NK-92 treated with Interleukin-12 subunit alpha and Interleukin-12 subunit beta, amount 100 ng/mL, for 24 hours (cell line): ENCODE data around the gene CTSZ.
"Not testable (repeated sequence)": the region's sequence is repeated elsewhere in the genome, so short reads cannot be mapped to it uniquely, and the experiment has no call there.

ENCODE experiments used
- DNase-seq: peaks from one replicate; lab custom pipeline; 2025; lab: John Stamatoyannopoulos, UW

CTSZ gene

DNA sequence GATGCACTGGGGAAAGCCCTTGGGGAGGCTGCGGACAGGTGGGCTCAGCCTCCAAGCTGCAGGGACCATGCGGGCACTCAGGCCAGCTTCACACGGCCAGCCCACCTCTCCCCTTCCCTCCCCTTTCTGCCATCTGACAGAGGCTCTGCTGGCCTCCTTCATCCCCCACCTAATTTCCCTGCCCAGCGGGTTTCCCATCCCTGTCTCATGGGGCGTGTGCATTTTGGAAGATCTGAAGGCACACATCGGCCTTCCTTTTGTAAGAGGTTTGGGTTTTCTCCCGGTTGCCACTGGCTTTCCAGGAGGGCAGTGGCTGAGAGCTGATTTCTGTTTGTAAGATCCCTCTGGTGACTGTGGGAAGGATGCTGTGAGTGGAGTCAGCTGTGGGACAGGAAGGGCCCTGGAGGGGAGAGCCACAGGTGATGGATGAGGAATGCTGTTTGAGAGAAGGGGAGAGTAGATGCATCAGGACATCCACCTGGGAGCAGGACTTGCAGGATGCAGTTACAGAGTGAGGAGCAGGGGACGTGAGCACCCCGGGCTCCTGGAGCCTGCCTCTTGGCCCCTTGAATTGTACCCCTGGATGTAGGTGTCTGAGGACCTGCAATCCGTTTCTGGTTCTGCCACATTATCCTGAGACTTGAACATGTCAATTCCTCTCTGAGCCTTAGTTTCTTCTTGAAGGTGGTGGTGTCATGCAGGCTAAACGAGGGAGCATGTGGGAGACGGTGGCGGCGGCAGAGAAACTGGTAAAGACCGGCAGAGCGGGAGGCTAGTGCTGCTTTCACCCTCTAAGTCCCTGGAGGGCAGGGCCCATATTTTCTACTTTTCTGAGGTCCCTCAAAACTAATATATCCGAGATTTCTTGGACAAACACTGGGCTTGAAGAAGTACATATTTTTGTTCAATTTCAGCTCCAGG, 6.2 kb upstream of the CTSZ start:
- DNase-seq, result no peak

DNA sequence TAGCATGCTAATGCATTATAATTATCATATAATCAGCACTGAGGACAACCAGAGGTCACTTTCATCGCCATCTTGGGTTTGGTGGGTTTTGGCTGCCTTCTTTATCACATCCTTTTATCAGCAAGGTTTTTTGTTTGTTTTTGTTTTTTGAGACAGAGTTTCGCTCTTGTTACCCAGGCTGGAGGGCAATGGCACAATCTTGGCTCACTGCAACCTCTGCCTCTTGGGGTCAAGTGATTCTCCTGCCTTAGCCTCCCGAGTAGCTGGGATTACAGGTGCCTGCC, 4.8 kb upstream of the CTSZ start:
- not testable (repeated sequence) for DNase-seq

DNA sequence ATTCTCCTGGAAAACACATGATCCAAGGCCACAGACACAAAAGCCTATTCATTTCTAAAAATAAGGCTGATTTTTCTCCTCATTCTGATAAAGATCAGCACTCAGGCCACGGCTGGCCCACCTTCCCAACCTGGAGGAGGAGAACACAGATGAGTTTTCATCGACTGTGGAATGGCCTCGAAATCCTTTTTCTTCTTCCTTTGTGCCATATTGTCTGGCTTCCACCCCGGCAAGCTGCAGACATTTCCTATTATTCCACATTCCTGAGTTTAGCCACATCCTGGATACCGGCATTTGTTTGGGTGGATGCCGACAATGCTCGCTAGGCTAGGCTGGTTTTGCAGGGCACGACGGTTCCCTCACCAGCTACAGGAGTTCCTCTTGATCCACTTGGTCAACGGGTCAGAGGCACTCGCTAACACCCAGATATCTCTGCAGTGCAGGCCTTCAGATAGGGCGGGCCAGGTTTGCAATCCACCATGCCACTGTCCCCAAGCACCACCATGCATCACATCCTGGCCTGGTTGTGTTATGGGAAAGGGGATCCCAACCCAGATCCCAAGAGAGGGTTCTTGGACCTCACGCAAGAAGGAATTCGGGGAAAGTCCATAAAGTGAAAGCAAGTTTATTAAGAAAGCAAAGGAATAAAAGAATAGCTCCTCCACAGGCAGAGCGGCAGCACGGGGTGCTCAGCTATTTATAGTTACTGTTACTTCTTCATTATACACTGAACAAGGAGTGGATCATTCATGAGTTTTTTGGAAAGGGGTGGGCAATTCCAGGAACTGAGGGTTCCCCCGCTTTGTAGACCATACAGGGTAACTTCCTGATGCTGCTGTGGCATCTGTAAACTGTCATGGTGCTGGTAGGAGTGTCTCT, 4.2 kb upstream of the CTSZ start:
- DNase-seq, result no peak

DNA sequence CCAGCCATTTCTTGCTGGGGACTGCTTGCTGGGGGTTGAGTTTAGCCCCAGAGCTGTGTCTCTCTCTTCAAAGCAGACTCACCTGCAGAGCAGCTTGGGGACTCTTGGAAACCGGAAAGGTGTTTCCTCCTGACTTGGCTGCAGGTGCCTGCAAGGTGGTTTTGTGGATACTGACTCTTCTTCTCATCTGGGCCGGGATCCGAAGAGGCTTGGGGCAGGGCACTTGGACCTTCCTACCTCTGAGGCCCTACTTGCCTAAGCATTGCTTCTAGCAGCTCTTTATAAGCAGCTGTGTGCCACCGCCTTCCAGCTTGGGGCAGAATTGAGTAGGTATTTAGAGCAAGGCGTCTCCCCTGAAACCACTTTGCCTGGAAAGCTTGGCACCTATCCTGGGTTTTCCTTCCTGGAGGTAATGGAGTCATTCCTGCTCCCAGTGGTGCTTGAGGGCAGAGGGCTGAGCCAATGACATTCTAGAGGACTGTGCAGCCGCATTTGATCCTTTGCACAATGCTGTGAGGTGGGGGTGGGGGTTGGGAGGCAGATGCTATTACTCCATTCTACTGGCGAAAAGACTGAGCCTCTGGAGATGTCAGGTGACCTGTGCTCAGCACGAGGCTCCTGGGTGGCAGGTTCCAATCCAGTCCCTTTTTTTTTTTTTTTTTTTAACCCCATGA, 3.4 kb upstream of the CTSZ start:
- DNase-seq, result no peak

DNA sequence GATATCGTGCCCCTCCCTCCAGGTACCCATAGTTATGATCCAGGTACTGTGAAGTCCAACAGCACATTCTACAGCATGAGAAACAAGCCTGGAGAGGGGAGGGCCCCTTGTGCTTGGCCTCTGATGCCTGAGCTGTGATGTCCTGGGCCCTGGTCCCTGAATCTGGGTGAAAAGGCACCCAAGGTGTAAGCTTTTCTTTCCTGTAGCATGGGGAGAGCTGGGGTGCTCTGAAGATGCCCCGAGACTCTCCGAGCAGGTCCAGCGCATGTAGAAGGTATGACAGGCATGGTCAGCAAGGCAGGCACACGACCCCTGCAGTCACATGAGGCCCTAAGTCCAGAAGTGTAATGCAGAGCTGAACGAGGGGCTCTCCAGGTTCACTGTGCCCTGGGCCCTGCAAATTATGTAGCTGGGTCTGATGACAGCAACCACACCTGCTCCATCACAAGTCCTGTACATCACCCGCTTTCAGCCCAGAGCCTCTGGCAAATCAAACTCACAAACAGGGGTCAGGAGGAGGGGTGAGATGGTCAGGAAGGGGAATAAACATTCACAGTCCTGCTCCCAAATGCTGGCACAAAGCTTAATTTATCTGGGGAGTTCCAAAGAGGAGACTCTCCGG, 1.8 kb upstream of the CTSZ start:
- DNase-seq, result no peak

DNA sequence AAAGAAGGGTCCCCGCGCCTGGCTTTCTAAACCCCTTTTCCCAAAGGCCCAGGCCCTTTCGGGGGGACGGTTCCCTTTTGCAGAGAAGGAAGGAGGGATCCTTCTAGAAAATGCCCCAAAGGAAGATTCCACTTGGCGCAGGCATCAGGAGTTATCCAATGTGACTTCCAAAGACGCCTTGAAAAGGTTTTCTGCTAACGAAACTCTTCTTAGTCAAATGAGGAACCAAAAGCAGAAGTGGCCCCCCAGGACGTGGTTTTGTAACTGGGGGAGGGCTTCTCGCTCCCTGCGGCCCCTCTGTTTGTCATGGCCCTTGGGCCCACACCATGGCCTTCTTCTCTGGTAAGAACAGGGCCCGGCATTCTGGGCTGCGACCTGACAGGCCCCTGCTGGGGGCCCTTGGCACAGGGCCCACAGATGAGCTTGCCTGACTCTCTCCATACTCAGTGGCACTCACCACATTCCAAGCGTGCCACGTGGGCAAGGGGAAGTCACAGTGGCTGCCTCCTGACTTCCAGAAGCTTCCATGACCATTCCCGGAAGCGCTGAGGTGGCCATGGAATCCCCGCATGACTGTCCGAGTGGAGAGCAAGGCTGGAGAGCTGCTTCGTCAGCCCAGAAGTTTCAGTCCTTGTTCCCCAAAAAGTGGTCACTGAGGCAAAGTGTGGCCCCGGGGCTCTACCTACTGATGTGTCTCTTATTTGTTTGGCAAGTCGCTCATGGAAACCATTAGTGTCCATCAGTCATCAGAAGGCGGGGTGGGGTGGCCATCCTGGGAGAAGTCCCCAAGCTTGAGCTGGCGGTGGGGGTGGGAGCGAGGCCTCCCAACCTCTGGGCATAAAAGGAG, 834 bp upstream of the CTSZ start:
- no peak for DNase-seq

DNA sequence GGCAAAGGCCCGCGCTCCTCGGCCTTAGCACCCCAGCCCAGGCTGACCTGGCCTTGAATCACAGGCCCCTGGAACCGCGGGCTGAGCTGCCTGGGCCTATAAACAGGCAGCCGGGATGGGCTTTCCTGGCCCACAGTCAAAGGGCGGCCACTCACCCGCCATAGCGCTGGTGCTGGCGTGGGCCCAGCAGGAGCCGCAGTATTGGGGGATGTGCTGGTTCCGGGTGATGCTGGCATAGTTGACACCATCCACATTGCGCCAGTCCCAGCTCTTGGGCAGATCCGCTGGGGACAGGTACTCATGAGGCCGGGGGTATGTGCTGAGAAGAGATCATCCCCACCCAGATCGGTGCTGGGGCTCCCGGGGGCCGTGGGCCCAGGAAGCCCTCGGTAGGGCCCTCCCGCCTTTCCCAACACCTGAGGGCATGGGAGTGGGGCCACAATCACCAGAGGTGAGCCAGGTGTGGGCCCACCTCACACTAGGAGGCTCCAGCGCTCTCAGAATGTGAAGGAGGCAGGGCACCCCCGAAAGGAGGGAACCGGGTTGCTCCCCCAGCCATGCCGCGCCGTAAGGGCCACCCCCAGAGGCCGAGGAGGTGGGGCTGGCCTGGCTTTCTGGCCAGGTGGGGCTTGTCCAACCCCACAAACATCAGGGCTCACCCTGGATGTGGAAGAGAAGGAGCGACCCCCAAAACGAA, 739 bp downstream of the CTSZ start:
- DNase-seq, result no peak

DNA sequence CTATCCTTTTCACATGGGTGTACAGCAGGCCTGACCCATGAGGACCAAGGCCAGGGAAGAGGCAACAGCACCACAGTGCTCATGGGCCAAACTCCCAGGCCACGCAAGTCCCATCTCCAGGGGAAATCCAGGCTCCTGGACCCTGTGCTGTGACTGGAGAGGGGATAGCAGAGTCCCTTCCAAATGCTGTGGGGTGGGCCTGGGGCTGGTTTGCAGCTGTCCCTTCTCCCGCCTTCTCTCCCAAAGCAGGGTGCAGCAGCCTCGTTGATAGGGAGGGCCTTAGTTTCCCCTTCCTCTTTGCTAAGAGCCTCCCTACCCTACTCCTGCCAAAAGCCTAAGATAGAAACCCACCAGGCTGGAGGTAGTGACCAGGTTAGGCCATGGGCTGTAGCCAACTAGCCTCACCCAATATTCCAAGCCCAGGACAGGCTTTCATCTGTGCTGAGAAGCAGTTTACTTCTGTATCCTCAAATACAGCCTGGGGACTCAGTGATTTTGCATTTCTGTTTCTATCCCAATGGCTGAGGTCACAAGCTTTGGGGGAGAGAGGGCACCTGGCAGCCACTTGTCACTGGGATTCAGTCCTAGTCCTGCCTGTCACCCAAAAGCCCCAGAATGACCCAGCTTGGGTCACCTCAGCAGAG, 1.4 kb downstream of the CTSZ start:
- DNase-seq, result no peak

DNA sequence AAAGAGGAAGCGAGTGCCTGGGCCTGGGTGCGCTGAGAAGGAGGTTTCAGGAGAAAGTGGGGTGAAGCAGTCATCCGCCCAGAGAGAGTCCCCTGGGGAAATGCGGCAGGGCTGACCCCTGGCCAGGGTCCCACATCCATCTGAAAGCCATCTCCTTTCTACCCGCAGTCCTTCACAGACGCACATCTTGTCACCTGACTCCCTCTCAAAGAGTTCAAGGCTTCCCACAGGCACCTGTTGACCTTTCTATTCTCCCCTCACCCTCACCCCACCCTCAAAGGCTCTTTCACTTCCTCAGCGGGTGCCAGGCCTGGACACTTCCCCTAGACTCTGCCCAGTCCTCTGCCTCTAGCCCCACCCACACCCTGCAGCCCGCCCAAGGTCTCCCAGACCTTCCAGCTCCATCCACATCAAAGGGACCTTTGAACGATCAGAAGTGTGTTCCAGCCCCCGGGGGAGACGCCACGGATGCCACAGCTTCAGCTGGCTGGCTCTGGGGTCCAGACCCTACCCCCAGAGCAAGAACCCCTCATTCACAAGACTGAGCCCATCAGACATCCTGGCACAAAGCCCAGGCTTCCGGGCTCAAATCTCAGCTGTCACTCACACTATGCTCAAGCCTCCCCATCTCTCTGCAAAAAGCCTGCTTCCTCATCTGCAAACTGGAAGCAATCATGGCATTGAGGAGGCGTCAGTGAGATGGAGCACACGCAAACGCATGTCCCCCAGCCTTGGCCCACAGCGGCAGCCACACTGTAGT, 2.1 kb downstream of the CTSZ start:
- no peak for DNase-seq

DNA sequence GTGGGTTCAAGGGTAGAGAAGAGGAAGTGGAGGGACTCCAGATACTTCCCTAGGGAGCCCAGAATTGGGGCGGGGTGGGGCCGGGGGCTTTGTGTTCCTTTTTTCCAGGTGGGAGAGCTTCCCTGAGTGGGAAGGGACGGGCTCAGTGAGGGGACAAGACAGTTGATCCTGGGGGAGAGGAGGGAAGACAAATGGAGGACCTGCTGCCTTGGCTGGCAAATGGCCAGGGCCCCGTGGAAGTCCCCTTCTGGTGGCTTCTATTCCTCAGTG, 2.6 kb downstream of the CTSZ start:
- DNase-seq, result no peak

DNA sequence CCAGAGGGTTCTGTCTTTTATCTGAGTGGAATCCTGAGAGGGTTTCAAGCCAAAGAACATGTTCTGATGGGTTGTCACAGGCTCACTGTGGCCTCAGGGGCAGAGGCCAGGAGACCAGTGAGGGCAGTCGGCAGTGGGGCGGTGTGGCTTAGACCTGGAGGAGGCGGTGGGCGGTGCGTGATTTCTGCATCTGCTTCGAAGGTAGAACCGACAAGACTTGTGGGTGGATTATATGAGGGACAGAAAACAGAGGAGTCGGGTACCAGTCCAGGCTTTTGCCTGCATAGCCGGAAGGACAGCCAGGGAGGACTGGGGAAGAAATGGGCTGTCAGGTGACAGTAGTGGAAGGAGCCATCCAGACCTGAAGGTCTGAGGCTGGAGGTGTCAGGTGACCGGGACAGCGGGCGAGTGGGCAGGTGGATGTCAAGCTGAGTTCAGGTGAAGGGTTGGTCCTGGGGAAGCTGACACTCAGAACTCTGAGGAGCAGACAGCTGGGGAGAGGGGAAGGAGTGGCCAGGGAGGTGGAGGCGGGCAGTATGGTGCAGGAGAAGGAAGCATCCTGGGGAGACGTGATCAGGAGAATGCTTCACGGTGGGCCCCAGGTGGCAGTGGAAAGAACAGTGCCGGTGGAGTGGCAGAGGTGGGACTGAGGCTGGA, 3.1 kb downstream of the CTSZ start:
- no peak for DNase-seq

DNA sequence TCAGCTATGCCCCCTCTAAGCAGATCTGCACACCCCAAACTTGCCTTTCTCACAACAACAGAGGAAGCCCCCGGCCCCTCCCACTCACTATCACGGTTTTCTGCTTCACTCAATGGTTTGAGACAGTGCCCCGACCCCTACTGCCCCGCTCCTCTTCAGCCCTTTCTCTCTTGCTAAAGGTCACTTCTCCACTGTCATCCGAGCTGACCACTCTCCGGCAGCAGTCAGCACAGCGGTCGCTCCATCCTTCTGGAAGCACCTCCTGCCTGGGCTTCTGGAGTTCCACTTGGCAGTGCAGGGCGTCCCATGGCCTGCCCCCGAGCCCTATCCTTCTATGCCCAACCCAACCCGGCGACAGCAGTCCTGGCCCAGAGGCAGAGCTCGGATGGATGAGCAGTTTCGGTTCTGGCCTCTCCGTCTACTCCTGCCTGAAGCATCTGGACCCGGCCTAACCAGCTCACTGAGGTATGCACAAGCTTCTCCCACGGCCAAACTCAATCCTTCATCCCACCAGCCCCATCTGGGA, 4.1 kb downstream of the CTSZ start:
- DNase-seq, result no peak

DNA sequence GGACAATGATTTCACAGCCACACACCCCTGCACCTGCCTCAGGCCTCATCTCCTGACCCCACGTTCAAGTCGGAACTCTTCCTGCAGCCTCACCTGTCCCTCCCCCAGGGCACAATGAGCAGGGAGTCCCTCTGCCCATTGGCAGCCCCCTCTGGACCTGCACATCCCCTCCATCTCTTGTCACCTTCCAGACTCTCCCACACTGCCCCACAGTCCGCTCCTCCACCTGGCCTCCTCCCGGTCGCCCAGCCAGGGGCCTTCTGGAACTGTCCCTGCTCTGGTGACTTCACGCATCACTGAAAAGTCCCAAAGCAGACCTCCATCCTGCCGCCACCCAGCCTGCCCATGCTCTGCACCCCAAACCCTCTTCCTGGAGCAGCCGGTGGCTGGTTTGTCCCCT, 4.7 kb downstream of the CTSZ start:
- DNase-seq, result no peak

DNA sequence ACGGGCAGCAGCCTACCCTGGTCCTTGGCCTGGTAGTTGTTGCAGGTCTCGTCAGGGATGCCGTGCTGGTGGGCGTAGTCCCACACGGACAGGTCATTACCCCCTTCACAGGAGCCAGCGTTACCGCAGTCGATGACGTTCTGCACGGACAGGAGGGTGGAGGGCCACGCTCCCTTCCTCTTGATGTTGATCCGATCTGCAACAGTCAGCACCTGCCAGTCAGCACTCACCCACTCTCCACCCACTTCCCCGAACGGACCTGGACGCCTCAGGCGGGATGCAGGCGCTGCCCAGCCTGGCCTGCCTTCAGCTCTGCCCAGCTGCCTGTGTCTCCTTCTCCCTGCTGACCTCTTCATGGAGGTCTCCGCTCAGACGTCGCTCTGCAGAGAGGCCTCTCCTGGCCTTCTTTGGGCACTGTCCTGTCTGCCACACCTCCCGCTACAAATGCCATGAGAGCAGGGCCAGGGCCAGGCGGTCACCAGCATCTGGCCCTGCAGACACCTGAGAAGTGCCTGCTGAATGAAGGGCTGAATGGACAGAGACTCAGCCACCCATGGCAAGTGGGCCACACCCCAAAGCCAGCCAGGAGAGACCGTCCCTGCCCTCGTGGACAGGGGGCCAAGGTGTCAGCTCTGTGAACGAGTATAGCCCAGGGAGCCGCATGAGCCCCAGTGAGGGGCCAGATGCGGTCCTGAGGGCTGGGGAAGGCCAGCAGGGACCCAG, 5.4 kb downstream of the CTSZ start:
- DNase-seq, result no peak

DNA sequence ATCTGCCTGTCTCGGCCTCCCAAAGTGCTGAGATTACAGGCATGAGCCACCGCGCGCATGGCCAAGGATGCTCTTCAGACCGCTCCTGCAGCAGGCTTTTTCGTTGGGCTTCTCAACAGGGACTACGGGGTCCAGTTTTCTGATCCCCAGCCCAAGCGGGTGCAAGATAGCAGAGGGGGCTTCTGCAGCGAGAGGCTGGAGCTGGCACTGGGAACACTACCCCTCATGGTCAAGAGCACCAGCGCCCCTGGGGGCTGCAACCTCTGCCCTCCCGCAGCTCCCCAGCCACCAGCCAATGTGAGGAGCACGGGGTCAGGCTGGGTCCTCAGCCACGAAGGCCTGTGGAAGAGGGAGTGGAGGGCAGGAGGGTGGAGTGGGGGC, 6.0 kb downstream of the CTSZ start:
- DNase-seq, result no peak

DNA sequence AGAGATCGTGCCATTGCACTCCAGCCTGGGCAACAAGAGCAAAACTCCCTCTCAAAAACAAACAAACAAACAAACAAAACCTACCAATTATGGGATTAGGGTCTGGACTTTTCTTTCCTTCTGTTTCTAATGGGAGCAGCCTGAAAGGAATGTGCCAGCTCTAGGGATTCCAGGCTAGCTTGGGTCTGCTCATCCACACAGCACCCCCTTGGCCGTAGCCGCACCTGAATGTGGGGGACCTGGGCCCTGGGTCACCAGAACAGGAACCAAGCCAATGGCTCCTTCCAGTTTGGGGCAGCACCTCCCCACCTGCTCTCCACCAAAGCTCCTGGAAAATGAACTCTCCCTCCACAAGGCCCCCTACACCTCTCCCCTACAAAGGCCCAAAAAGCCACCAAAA, 6.7 kb downstream of the CTSZ start:
- no peak for DNase-seq

DNA sequence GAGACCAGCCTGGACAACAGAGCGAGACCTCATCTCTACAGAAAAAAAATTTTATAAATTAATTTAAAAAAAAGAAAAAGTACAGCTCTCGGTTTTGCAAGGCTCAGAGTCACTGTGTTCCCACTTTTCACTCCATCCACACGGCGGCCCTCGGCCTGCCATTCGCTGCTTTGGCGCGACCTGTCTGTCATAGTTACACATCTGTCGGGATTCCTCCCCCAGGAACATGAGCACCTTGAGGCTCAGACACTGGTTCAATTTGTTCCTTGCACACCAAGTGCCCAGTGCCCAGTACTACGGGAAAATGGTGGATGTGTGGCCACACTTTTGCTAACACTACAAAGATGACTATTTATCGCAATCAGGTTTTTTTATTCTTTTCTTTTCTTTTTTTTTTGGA, 8.4 kb downstream of the CTSZ start:
- no peak for DNase-seq

DNA sequence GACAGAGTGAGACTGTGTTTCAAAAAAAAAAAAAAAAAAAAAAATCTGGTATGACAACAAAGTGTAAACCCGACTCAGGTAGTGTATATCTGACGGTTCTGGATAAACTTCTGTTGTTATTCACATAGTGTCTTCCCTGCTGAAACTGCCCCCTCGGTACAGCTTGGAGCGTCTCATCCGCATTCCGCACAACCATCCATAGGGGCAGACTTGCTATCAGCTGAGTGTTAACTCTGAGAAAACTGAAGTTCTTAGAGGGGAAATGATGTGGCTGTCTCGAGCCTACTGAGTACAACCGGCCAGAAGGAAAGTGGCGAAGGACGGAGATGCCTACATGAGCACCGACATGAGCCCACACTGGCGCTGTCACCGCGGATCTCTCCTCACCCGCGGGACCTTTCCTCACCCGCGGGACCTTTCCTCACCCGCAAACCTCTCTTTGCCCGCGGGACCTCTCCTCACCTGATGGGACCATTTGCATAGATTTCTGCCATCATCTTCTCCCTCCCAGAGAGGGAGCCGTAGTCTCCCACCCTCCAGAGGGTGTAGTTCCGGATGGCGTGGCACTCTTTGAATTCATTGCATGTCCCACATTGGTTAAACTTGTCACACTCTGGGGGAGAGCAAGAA, 9.8 kb downstream of the CTSZ start:
- DNase-seq, result no peak
